HuH-7 (cell line): Measurements from ENCODE around the gene CYFIP2.
"Not testable (repeated sequence)": the region's sequence is repeated elsewhere in the genome, so short reads cannot be mapped to it uniquely, and the experiment has no call there.

Experiments
- DNase-seq: peaks from one replicate; pipeline ENCODE4 v3.0.0; 2011; ENCODE audit warnings: low spot score

Gene CYFIP2

DNA sequence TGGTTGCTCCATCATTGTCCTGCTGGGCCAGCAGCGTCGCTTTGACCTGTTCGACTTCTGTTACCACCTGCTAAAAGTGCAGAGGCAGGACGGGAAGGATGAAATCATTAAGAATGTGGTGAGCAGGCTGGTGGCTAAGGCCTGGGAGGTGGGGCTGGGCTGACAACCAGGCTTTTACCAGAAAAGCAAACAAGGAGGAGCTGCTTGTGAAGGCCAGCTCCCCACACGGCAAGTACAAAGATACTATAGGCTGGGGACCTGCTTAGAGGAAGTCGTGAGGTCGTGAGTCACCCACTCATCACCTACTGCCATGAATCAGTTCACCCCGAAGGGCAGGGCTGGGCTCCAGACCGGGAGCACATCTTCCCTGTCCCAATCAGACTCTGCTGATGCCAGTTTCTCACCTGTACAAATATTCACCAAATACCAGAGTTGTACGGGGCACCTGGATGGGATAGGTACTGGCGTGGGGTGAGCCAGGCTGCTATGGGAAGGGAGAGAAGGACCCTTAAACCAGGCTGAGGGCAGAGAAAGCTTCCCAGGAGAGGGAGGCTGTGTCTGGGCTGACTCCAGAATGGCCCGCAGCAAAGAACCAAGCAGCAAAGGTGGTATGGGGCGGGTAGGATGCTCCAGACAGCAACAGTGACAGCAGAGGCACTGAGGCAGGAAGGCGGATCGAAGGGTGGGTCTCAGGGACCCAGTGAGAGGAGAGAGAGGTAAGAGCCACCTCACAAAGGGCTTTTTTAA, 124.8 kb downstream of the CYFIP2 start:
- no peak for DNase-seq

DNA sequence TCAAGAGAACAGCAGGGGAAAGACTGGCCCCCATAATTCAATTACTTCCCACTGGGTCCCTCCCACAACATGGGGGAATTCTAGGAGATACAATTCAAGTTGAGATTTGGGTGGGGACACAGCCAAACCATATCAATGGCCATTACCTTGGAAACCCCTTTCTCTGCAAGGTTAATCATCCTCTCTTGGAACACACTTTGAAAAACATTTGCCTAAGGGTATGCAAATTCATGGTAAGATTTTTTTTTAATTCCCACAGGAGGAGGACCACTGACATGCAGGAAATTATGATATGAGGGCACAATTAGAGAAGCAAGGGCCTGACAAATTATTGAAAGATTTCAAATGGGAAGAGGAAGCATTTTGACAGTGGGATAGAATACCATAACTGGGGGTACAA, 132.4 kb downstream of the CYFIP2 start:
- DNase-seq, result no peak

- no peak for DNase-seq
These were observed 135.0 kb downstream of the CYFIP2 start for GRCh38 chr5:157400741-157401495.

DNA sequence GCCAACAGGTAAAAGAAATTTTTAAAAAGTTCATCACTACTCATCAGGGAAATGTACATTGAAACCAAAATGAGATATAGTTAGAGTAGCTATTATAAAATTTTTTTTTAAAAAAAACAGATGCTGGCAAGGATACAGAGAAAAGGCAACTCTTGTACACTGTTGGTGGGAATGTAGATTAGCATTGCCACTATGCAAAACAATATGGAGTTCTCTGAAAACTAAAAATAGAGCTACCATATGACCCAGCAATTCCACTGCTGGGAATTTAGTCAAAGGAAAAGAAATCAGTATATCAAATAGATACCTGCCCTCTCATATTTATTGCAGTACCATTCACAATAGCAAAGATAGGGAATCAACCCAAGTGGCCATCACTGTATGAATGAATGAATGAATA, 149.9 kb downstream of the CYFIP2 start:
- no peak for DNase-seq

- not testable (repeated sequence) for DNase-seq
These were observed 153.6 kb downstream of the CYFIP2 start for GRCh38 chr5:157419521-157419920.

- not testable (repeated sequence) for DNase-seq
These were observed 164.0 kb downstream of the CYFIP2 start for GRCh38 chr5:157429920-157430319.

GRCh38 chr5:157431544-157432200, 165.7 kb downstream of the CYFIP2 start:
- no peak for DNase-seq

- no peak for DNase-seq
These were observed 168.2 kb downstream of the CYFIP2 start for GRCh38 chr5:157434096-157434495.

DNA sequence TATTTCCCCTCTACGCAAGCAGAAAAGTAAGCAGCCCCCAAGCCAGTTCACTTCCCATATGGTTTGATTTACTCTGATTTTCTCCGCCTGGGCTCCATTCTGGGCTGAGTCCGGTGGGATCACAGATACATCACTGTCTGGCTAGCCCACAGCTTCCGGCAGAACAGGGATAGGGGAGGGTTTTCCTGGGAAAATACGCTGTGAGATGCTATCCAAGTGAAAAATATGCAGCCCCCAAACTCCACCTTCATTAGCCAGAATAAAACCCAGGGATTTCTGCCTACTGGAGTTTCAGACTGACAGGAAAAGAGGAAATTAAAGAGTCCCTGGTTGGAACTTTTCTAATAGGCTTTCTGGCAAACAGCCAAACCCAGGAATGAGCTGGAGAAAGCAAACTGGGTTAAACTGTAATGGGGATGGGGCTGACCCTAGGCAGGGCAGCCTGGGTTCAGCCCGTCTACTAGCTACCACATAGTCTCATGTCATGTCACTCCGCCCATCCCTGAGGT, 177.2 kb downstream of the CYFIP2 start:
- DNase-seq, result no peak

- no peak for DNase-seq
These were observed 178.3 kb downstream of the CYFIP2 start for GRCh38 chr5:157444224-157444623.
